Activated CD8-positive, alpha-beta T cell treated with anti-CD3 and anti-CD28 coated beads for 36 hours (primary cell): ENCODE results near the gene STAM. TPM values are rescaled to one million over a fixed set of nuclear protein-coding genes. Genes with fewer than 3 reads are reported as not detected.

Source experiments
- ATAC-seq: fragments of 200-7000 bp; cut with Tn5 transposase; one replicate; pipeline ENCODE4 v1.10.0; 2021; ENCODE audit warnings: mild to moderate bottlenecking, moderate library complexity
- CTCF ChIA-PET: fragments of 350-600 bp; sonication (Branson Sonifier 250); formaldehyde crosslinking; loops from one replicate; lab custom pipeline; 2021; ENCODE audit warnings: antibody characterized with exemption; lab: Charles Lee
- POLR2A ChIA-PET: fragments of 350-600 bp; sonication (Branson Sonifier 250); formaldehyde crosslinking; loops from one replicate; lab custom pipeline; 2021; ENCODE audit warnings: antibody characterized with exemption; lab: Charles Lee
- DNase-seq: peaks from one replicate; pipeline ENCODE4 v3.0.0-alpha.2; 2020
- H3K27ac Mint-ChIP-seq: one replicate; pipeline ENCODE4 v1.8.0; 2021; ENCODE audit warnings: mild to moderate bottlenecking, mixed read lengths
- H3K27me3 Mint-ChIP-seq: one replicate; pipeline ENCODE4 v1.8.0; 2021; ENCODE audit warnings: mixed read lengths
- H3K36me3 Mint-ChIP-seq: one replicate; pipeline ENCODE4 v1.8.0; 2021; ENCODE audit warnings: low read depth, mixed read lengths
- H3K4me1 Mint-ChIP-seq: one replicate; pipeline ENCODE4 v1.8.0; 2021; ENCODE audit warnings: low read depth, mixed read lengths
- H3K4me3 Mint-ChIP-seq: one replicate; pipeline ENCODE4 v1.8.0; 2021; ENCODE audit warnings: mild to moderate bottlenecking, moderate library complexity, mixed read lengths
- H3K9me3 Mint-ChIP-seq: one replicate; pipeline ENCODE4 v1.8.0; 2021; ENCODE audit warnings: mixed read lengths
- CTCF ChIP-seq: fragments of 200-600 bp; IDR thresholded peaks from one replicate; pipeline ENCODE4 v1.8.0; 2022; ENCODE audit warnings: antibody characterized with exemption, mild to moderate bottlenecking
- intact Hi-C: fragments of 100-400 bp; cut with micrococcal nuclease; formaldehyde crosslinking; loops from one replicate; pipeline ENCODE4 v1.10.0; 2022
- total RNA-seq, 2 experiments: library from RNA; stranded (reverse); gene quantifications; one replicate each; pipeline ENCODE4 v1.2.3, GENCODE V29; 2021

STAM gene
- total RNA-seq, 2 experiments from 2014 or later, result 21.6 to 24.5 TPM

DNA sequence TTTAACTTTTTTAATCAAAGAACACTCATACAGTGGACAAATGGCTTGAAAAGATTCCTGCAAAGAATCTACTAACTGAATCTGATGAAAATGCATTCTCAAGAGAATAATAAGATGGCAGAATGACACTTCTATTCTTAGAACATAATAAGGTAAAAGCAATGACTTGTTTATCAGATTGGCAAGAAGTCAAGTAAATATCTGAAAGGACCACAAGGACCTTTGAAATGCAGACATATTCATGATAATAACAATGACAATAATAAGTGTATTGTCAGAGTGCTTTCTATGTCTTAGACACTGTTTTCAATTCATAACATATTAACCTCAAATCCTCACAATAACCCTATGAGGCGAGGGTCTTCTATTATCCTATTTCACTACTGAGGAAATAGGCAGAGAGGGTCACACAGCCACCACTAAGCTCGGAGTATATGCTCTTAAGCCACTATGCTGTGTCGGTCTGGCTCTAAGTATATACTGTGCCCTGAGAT, 37.4 kb upstream of the STAM start:
- ChIA-PET POLR2A (interaction anchor here (0.6 kb wide), 1 partner anchor 1197 kb away, joined by 3 read pairs; no protein-coding TSS in a partner anchor), CTCF (interaction anchor here (1.0 to 1.8 kb wide), 7 partner anchors 9 to 238 kb away, joined by 3 to 12 read pairs (median 6); partner anchors contain the start of gene HACD1)
- ATAC-seq (no peak), DNase-seq (no peak)
- peaks cover 1% of the 10 kb centered on the region for H3K27me3 Mint-ChIP-seq
- TF ChIP-seq CTCF, result no peak
- H3K4me3 Mint-ChIP-seq, result no peak overlapping the region
- H3K36me3 Mint-ChIP-seq, result no peaks in the 10 kb centered on the region
- intact Hi-C loops, result loop anchor here (2.0 to 10.0 kb wide), 3 partner anchors 138 to 608 kb away; no protein-coding TSS in a partner anchor
- peaks cover 2% of the 10 kb centered on the region for H3K4me1 Mint-ChIP-seq
- H3K27ac Mint-ChIP-seq, result no peak overlapping the region
- H3K9me3 Mint-ChIP-seq, result no peaks in the 10 kb centered on the region

DNA sequence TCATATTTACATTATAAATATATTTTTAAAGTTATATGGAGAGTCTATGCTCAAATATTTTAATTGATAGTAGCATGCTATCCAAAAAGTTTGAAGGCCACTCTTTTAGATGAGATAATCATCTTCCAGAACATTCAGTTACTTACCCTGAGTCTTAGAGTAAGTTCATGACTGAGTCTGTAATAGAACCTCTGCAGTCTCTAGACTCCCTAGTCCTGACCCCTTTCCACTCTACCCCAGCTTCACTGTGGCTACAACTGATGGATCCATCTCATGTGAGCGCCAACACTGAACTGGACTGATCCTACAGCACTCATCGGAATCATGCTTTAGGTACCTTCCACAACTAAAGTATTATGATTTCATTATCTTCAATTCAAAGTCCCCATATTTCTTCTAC, 36.9 kb upstream of the STAM start:
- Mint-ChIP-seq H3K36me3 (no peaks in the 10 kb centered on the region), H3K27ac (no peak overlapping the region), H3K4me1 (peaks cover 2% of the 10 kb centered on the region), H3K27me3 (peaks cover 1% of the 10 kb centered on the region), H3K9me3 (no peaks in the 10 kb centered on the region), H3K4me3 (no peak overlapping the region)
- ATAC-seq (no peak), DNase-seq (no peak)
- no peak for TF ChIP-seq CTCF
- intact Hi-C loops, result loop anchor here (2.0 to 10.0 kb wide), 3 partner anchors 138 to 608 kb away; no protein-coding TSS in a partner anchor
- ChIA-PET CTCF (interaction anchor here (1.7 kb wide), 1 partner anchor 130 kb away, joined by 8 read pairs; no protein-coding TSS in a partner anchor), POLR2A (no interaction called here)

DNA sequence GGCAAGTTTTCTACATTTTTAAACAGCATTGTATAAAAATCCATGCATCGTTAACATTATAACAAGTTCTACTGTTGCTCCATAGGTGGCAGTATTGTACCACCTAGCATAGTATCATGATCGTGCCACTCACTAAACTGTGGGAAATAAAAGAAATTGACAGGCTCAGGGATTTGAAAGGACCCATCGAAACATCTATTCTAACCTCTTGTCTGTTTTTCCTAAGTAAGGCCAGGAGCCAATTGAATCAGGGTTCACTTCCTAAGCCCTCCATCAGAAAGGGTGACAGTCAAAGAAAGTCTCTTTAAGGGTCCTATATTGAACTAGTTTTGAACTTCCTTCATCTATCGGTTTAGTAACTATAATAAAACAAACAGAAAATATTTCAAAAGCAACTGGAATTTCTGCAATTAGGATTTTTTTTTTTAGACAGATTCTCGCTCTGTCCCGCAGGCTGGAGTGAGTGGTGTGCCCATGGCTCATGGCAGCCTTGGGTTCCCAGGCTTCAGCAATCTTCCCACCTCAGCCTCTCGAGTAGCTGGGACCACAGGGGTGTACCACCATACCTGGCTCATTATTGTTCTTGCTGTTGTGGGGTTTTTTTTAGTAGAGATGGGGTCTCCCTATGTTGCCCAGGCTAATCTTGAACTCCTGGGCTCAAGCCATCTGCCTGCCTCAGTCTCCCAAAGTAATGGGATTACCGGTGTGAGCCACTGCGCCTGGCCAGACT, 36.2 kb upstream of the STAM start:
- no peaks in the 10 kb centered on the region for H3K36me3 Mint-ChIP-seq
- ChIA-PET CTCF (interaction anchor here (0.6 to 2.0 kb wide), 9 partner anchors 11 to 137 kb away, joined by 3 to 8 read pairs (median 4); no protein-coding TSS in a partner anchor), POLR2A (no interaction called here)
- H3K9me3 Mint-ChIP-seq, result no peaks in the 10 kb centered on the region
- H3K4me3 Mint-ChIP-seq, result no peak overlapping the region
- peaks cover 1% of the 10 kb centered on the region for H3K27me3 Mint-ChIP-seq
- H3K27ac Mint-ChIP-seq, result no peak overlapping the region
- peak; percentile 87 for TF ChIP-seq CTCF
- peaks cover 2% of the 10 kb centered on the region for H3K4me1 Mint-ChIP-seq
- intact Hi-C loops, result loop anchor here (2.0 to 10.0 kb wide), 3 partner anchors 137 to 607 kb away; no protein-coding TSS in a partner anchor
- no peak for DNase-seq
- ATAC-seq, result peak; percentile 86

DNA sequence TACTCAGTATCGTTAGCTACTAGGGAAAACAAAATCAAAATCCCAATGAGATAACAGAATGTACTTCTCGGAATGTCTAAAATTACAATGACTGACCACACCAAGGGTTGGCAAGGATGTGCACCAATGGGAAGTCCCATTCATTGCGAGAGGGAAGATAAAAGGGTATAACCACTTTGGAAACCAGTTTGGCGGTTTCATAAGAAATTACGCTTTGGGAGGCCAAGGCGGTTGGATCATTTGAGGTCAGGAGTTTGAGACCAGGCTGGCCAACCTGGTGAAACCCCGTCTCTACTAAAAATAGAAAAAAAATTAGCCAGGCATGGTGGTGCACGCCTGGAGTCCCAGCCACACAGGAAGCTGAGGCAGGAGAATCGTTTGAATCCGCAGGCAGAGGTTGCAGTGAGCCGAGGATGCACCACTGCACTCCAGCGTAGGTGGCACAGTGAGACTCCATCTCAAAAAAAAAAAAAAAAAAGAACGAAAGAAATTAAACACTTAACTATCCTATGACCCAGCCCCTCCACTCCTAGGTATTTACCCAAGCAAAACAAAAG, 34.4 kb upstream of the STAM start:
- H3K4me1 Mint-ChIP-seq, result peaks cover 2% of the 10 kb centered on the region
- H3K9me3 Mint-ChIP-seq, result no peaks in the 10 kb centered on the region
- H3K27ac Mint-ChIP-seq, result no peak overlapping the region
- ATAC-seq (no peak), DNase-seq (no peak)
- peaks cover 1% of the 10 kb centered on the region for H3K27me3 Mint-ChIP-seq
- POLR2A ChIA-PET, result no interaction called here
- H3K4me3 Mint-ChIP-seq, result no peak overlapping the region
- no peak for TF ChIP-seq CTCF
- intact Hi-C loops, result loop anchor here (5.0 to 10.0 kb wide), 2 partner anchors 493 to 605 kb away; no protein-coding TSS in a partner anchor
- CTCF ChIA-PET, result interaction anchor here (1.2 to 2.0 kb wide), 6 partner anchors 8 to 135 kb away, joined by 3 to 8 read pairs (median 5); partner anchors contain the start of gene HACD1
- H3K36me3 Mint-ChIP-seq, result no peaks in the 10 kb centered on the region
